ENCODE measurements around the gene HACL1.

The HACL1 gene

GRCh38 chr3:15601399-15602145 is at the start of gene HACL1, which contains the start of gene BTD:
Gene HACL1 (minus strand): TSS chr3:15601569. CDS start chr3:15601463, 106 bp downstream.
Gene BTD (plus strand): TSS chr3:15601745. CDS start chr3:15635440, 33,695 bp downstream.
- DNase-seq = no peak

- DNase-seq = no peak
These were observed 48.5 kb upstream of the HACL1 start for GRCh38 chr3:15649858-15650257.

- no peak for DNase-seq
These were observed 48.0 kb upstream of the HACL1 start for GRCh38 chr3:15649341-15649740.

GRCh38 chr3:15647611-15648167 is 46.3 kb upstream of the HACL1 start:
- no peak for DNase-seq

- DNase-seq = no peak
These were observed 45.6 kb upstream of the HACL1 start for GRCh38 chr3:15646851-15647511.

GRCh38 chr3:15645740-15646501 is 44.6 kb upstream of the HACL1 start:
- DNase-seq = no peak

- no peak for DNase-seq
These were observed 43.9 kb upstream of the HACL1 start for GRCh38 chr3:15645246-15645645.

- DNase-seq = no peak
These were observed 37.5 kb upstream of the HACL1 start for GRCh38 chr3:15638891-15639262.

- DNase-seq = no peak
These were observed 37.0 kb upstream of the HACL1 start for GRCh38 chr3:15638193-15638890.

GRCh38 chr3:15637131-15637951 is 36.0 kb upstream of the HACL1 start:
- no peak for DNase-seq

- no peak for DNase-seq
These were observed 34.8 kb upstream of the HACL1 start for GRCh38 chr3:15636028-15636709.

- no peak for DNase-seq
These were observed 33.8 kb upstream of the HACL1 start for GRCh38 chr3:15635121-15635661.

- no peak for DNase-seq
These were observed 33.3 kb upstream of the HACL1 start for GRCh38 chr3:15634671-15635070.

GRCh38 chr3:15633766-15634598 is 32.6 kb upstream of the HACL1 start:
- DNase-seq = no peak

- DNase-seq = no peak
These were observed 31.8 kb upstream of the HACL1 start for GRCh38 chr3:15633159-15633558.

GRCh38 chr3:15632212-15632580 is 30.8 kb upstream of the HACL1 start:
- DNase-seq = no peak

GRCh38 chr3:15631426-15632211 is 30.2 kb upstream of the HACL1 start:
- DNase-seq = no peak

- DNase-seq = no peak
These were observed 29.4 kb upstream of the HACL1 start for GRCh38 chr3:15630646-15631350.

Measured in NCI-H1930 (cell line).